HepG2 (cell line): ENCODE results near the gene TUBB. TPM values are rescaled to one million over a fixed set of nuclear protein-coding genes. Genes with fewer than 3 reads are reported as not detected.
A peak's percentile ranks its signal among the peaks of the same experiment; 100 is the strongest.

ENCODE experiments used
- HDAC1 ChIP-seq: sonication (generic); formaldehyde crosslinking; IDR thresholded peaks from 2 replicates; pipeline ENCODE4 v1.5.1; 2020; ENCODE audit warnings: mild to moderate bottlenecking, missing genetic modification reagents
- HMG20A ChIP-seq: IDR thresholded peaks from 2 replicates; pipeline ENCODE4 v1.6.1; 2016; ENCODE audit warnings: borderline replicate concordance
- NFE2 ChIP-seq: sonication (generic); formaldehyde crosslinking; IDR thresholded peaks from 2 replicates; pipeline ENCODE4 v1.4.0; 2020; ENCODE audit warnings: missing genetic modification reagents
- NFIC ChIP-seq: IDR thresholded peaks from 2 replicates; pipeline ENCODE4 v1.6.1; 2012; ENCODE audit warnings: mild to moderate bottlenecking, low read length, inconsistent platforms
- SMAD9 ChIP-seq: sonication (generic); formaldehyde crosslinking; IDR thresholded peaks from 2 replicates; pipeline ENCODE4 v1.5.1; 2020; ENCODE audit warnings: mild to moderate bottlenecking, missing genetic modification reagents
- TEAD2 ChIP-seq: sonication (generic); formaldehyde crosslinking; IDR thresholded peaks from 2 replicates; pipeline ENCODE4 v1.9.0; 2021; ENCODE audit warnings: missing genetic modification reagents
- ZNF670 ChIP-seq: sonication (generic); formaldehyde crosslinking; IDR thresholded peaks from 2 replicates; pipeline ENCODE4 v1.8.0; 2022; ENCODE audit warnings: mild to moderate bottlenecking, missing genetic modification reagents, borderline replicate concordance
- ZNF776 ChIP-seq: sonication (generic); formaldehyde crosslinking; IDR thresholded peaks from 2 replicates; pipeline ENCODE4 v1.4.0; 2020; ENCODE audit warnings: mild to moderate bottlenecking, missing genetic modification reagents
- ZNF850 ChIP-seq: sonication (generic); formaldehyde crosslinking; conservative IDR thresholded peaks from 2 replicates; pipeline ENCODE4 v1.9.0; 2021; ENCODE audit warnings: mild to moderate bottlenecking, missing genetic modification reagents
- ZNF879 ChIP-seq: sonication (generic); formaldehyde crosslinking; IDR thresholded peaks from 2 replicates; pipeline ENCODE4 v1.8.1; 2023; ENCODE audit warnings: missing genetic modification reagents
- ZSCAN25 ChIP-seq: sonication (generic); formaldehyde crosslinking; IDR thresholded peaks from 2 replicates; pipeline ENCODE4 v1.8.0; 2022; ENCODE audit warnings: mild to moderate bottlenecking, missing genetic modification reagents
- polyA plus RNA-seq, 8 experiments: library from polyadenylated mRNA; depleted of rRNA in 3 of 8; stranded (reverse) in 7 of 8; unstranded in 1 of 8; fragments of >200 nt; fragmentation: Illumina TruSeq in 4 of 8; extraction: Trizol in 4 of 8; gene quantifications; 2 replicates each; pipeline versions ENCODE4 v1.2.1 to v1.2.3, GENCODE V29; 2011 to 2016; ENCODE audit warnings: low read depth in 4 of 8, missing spikeins in 1 of 8, mixed read lengths in 1 of 8; ENCODE audit not compliant: insufficient read depth in 1 of 8
- total RNA-seq, 5 experiments: library from RNA; depleted of rRNA; stranded (reverse); fragments of >200 nt; fragmentation: Illumina TruSeq; extraction: Trizol; gene quantifications; 2 replicates each; pipeline ENCODE4 v1.2.3, GENCODE V29; 2016; ENCODE audit warnings: low read depth in 1 of 5
- TF ChIP-seq, protein P1 (sequence below): sonication (generic); formaldehyde crosslinking; IDR thresholded peaks from 2 replicates; pipeline ENCODE4 v1.4.0; 2020; ENCODE audit warnings: missing genetic modification reagents
- TF ChIP-seq, protein P2 (sequence below): sonication (generic); formaldehyde crosslinking; IDR thresholded peaks from 2 replicates; pipeline ENCODE4 v1.5.1; 2020; ENCODE audit warnings: mild to moderate bottlenecking, missing genetic modification reagents, borderline replicate concordance
- TF ChIP-seq, protein P3 (sequence below): sonication (generic); formaldehyde crosslinking; conservative IDR thresholded peaks from 2 replicates; pipeline ENCODE4 v1.4.0; 2020; ENCODE audit warnings: missing genetic modification reagents

Gene TUBB
- total and polyA plus RNA-seq, 2 of the 13 experiments (the other 11 are each of a cell fraction or from before 2014, with no cell fraction given), result 911 to 1,163 TPM

DNA sequence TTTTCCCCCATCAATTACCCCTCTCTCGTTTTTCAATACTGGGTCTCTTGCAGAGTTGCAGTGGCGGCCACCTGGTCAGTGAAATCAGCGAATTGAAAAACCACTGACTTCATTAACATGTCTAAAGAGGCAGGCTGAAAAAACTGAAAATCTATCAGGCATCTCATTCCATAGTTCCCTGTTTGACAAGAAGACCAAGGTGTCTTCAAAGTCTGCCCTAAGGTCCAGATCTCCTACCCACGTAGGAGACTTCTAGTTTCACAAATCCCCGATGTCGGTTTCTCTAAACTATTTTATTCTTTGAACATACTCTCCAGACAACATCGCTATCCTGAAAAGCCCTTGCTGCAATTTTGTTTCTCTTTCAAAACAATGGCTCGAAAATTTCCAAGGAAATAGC, 796 bp upstream of the TUBB start (continued):
- TF ChIP-seq, protein P1, sequence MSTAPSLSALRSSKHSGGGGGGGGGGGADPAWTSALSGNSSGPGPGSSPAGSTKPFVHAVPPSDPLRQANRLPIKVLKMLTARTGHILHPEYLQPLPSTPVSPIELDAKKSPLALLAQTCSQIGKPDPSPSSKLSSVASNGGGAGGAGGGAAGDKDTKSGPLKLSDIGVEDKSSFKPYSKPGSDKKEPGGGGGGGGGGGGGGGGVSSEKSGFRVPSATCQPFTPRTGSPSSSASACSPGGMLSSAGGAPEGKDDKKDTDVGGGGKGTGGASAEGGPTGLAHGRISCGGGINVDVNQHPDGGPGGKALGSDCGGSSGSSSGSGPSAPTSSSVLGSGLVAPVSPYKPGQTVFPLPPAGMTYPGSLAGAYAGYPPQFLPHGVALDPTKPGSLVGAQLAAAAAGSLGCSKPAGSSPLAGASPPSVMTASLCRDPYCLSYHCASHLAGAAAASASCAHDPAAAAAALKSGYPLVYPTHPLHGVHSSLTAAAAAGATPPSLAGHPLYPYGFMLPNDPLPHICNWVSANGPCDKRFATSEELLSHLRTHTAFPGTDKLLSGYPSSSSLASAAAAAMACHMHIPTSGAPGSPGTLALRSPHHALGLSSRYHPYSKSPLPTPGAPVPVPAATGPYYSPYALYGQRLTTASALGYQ, result 0 out of 2 replicates have a peak, but pooled peaks have one; percentile 4
- 0 out of 2 replicates have a peak, but pooled peaks have one; percentile 19 for TF ChIP-seq NFIC
- no peak for TF ChIP-seq SMAD9 (CRISPR knock-in tag)
- 0 out of 2 replicates have a peak, but pooled peaks have one; percentile 18 for TF ChIP-seq ZNF670 (CRISPR knock-in tag)
- TF ChIP-seq TEAD2, result no peak
- TF ChIP-seq, protein P2, sequence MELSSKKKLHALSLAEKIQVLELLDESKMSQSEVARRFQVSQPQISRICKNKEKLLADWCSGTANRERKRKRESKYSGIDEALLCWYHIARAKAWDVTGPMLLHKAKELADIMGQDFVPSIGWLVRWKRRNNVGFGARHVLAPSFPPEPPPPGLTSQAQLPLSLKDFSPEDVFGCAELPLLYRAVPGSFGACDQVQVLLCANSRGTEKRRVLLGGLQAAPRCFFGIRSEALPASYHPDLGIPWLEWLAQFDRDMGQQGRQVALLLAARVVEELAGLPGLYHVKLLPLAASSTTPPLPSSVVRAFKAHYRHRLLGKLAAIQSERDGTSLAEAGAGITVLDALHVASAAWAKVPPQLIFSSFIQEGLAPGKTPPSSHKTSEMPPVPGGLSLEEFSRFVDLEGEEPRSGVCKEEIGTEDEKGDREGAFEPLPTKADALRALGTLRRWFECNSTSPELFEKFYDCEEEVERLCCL (CRISPR knock-in tag), result no peak
- TF ChIP-seq ZSCAN25 (CRISPR knock-in tag), result peak; percentile 25; the same call in 1 of the 2 replicates
- TF ChIP-seq NFE2 (CRISPR knock-in tag), result no peak
- TF ChIP-seq ZNF776 (CRISPR knock-in tag), result no peak
- TF ChIP-seq, protein P3, sequence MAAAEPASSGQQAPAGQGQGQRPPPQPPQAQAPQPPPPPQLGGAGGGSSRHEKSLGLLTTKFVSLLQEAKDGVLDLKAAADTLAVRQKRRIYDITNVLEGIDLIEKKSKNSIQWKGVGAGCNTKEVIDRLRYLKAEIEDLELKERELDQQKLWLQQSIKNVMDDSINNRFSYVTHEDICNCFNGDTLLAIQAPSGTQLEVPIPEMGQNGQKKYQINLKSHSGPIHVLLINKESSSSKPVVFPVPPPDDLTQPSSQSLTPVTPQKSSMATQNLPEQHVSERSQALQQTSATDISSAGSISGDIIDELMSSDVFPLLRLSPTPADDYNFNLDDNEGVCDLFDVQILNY (CRISPR knock-in tag), result no peak
- TF ChIP-seq HMG20A (CRISPR knock-in tag), result no peak
- TF ChIP-seq ZNF850 (CRISPR knock-in tag), result 0 out of 2 replicates have a peak, but pooled peaks have one; percentile 70
- TF ChIP-seq HDAC1 (CRISPR knock-in tag), result no peak; the same call in 1 of the 2 replicates
- TF ChIP-seq ZNF879 (CRISPR knock-in tag), result no peak
